WTC11 (cell line): ENCODE data around the gene NHSL2. TPM values are rescaled to one million over a fixed set of nuclear protein-coding genes. Genes with fewer than 3 reads are reported as not detected.

Source experiments
- ATAC-seq: fragments of 200-7000 bp; cut with Tn5 transposase; 2 replicates; pipeline ENCODE4 v1.10.0; 2021; ENCODE audit warnings: mild to moderate bottlenecking, moderate library complexity
- CTCF ChIA-PET: fragments of 300-600 bp; sonication (Branson Sonifier 250); formaldehyde crosslinking; loops from one replicate; lab custom pipeline; 2021; ENCODE audit warnings: antibody characterized with exemption; lab: Charles Lee
- POLR2A ChIA-PET: fragments of 350-600 bp; sonication (Branson Sonifier 250); formaldehyde crosslinking; loops from one replicate; lab custom pipeline; 2021; ENCODE audit warnings: antibody characterized with exemption; lab: Charles Lee
- DNase-seq: peaks from one replicate; pipeline ENCODE4 v3.0.0; 2021; ENCODE audit warnings: low spot score
- H3K27ac Mint-ChIP-seq: 2 replicates; pipeline ENCODE4 v1.8.0; 2021; ENCODE audit warnings: mixed read lengths
- H3K27me3 Mint-ChIP-seq: 2 replicates; pipeline ENCODE4 v1.8.0; 2021; ENCODE audit warnings: low read depth, mild to moderate bottlenecking, moderate library complexity, mixed read lengths
- H3K36me3 Mint-ChIP-seq: 2 replicates; pipeline ENCODE4 v1.8.0; 2021; ENCODE audit warnings: mixed read lengths
- H3K4me1 Mint-ChIP-seq: 2 replicates; pipeline ENCODE4 v1.8.0; 2022; ENCODE audit warnings: mixed read lengths
- H3K4me3 Mint-ChIP-seq: 2 replicates; pipeline ENCODE4 v1.8.0; 2021; ENCODE audit warnings: mild to moderate bottlenecking, moderate library complexity, mixed read lengths
- H3K9me3 Mint-ChIP-seq: 2 replicates; pipeline ENCODE4 v1.8.0; 2021; ENCODE audit warnings: mixed read lengths
- CREB1 ChIP-seq: sonication (generic); formaldehyde crosslinking; IDR thresholded peaks from 2 replicates; pipeline ENCODE4 v1.8.0; 2023; ENCODE audit warnings: mild to moderate bottlenecking, missing genetic modification reagents
- EMX1 ChIP-seq: fragments of 250-450 bp; sonication (Bioruptor Pico); IDR thresholded peaks from 2 replicates; pipeline ENCODE4 v1.8.0; 2021; ENCODE audit warnings: mild to moderate bottlenecking
- ESRRA ChIP-seq: sonication (generic); formaldehyde crosslinking; IDR thresholded peaks from 2 replicates; pipeline ENCODE4 v1.8.1; 2022; ENCODE audit warnings: mild to moderate bottlenecking, missing genetic modification reagents, borderline replicate concordance
- IRF2 ChIP-seq: sonication (generic); formaldehyde crosslinking; IDR thresholded peaks from 2 replicates; pipeline ENCODE4 v1.8.0; 2022; ENCODE audit warnings: low read depth, missing genetic modification reagents, borderline replicate concordance
- JAZF1 ChIP-seq: fragments of 250-450 bp; sonication (Bioruptor Pico); IDR thresholded peaks from 2 replicates; pipeline ENCODE4 v1.9.0; 2021; ENCODE audit warnings: moderate library complexity, mild to moderate bottlenecking, inconsistent platforms
- JUN ChIP-seq: sonication (generic); formaldehyde crosslinking; IDR thresholded peaks from 2 replicates; pipeline ENCODE4 v1.8.0; 2023; ENCODE audit warnings: mild to moderate bottlenecking, missing genetic modification reagents
- NR1H2 ChIP-seq: sonication (generic); formaldehyde crosslinking; IDR thresholded peaks from 2 replicates; pipeline ENCODE4 v1.9.0; 2021; ENCODE audit warnings: mild to moderate bottlenecking, moderate library complexity, missing genetic modification reagents
- SMAD4 ChIP-seq: sonication (generic); formaldehyde crosslinking; IDR thresholded peaks from 2 replicates; pipeline ENCODE4 v1.8.0; 2022; ENCODE audit warnings: mild to moderate bottlenecking, missing genetic modification reagents
- ZNF219 ChIP-seq: sonication (generic); formaldehyde crosslinking; IDR thresholded peaks from 2 replicates; pipeline ENCODE4 v1.8.0; 2023; ENCODE audit warnings: missing genetic modification reagents, mild to moderate bottlenecking, borderline replicate concordance
- ZNF416 ChIP-seq: fragments of 250-450 bp; sonication (Bioruptor Pico); IDR thresholded peaks from 2 replicates; pipeline ENCODE4 v1.9.0; 2021; ENCODE audit warnings: mild to moderate bottlenecking, inconsistent platforms
- total RNA-seq: library from RNA; stranded (reverse); gene quantifications from 3 replicates; pipeline ENCODE4 v1.2.3, GENCODE V29; 2021
- TF ChIP-seq, protein P1 (sequence below): sonication (generic); formaldehyde crosslinking; IDR thresholded peaks from 2 replicates; pipeline ENCODE4 v1.8.1; 2023; ENCODE audit warnings: mild to moderate bottlenecking, missing genetic modification reagents, moderate library complexity
- TF ChIP-seq, protein P2 (sequence below): sonication (generic); formaldehyde crosslinking; IDR thresholded peaks from 2 replicates; pipeline ENCODE4 v1.8.1; 2023; ENCODE audit warnings: mild to moderate bottlenecking, missing genetic modification reagents, moderate library complexity
- TF ChIP-seq, protein P3 (sequence below): sonication (generic); formaldehyde crosslinking; IDR thresholded peaks from 2 replicates; pipeline ENCODE4 v1.8.0; 2022; ENCODE audit warnings: mild to moderate bottlenecking, missing genetic modification reagents
- TF ChIP-seq, protein P4 (sequence below): fragments of 200-600 bp; IDR thresholded peaks from 2 replicates; pipeline ENCODE4 v1.8.0; 2022; ENCODE audit warnings: antibody characterized with exemption
- TF ChIP-seq, protein P5 (sequence below): sonication (generic); formaldehyde crosslinking; conservative IDR thresholded peaks from 2 replicates; pipeline ENCODE4 v1.8.1; 2022; ENCODE audit warnings: mild to moderate bottlenecking, missing genetic modification reagents
- TF ChIP-seq, protein P6 (sequence below): fragments of 250-450 bp; sonication (Bioruptor Pico); IDR thresholded peaks from 2 replicates; pipeline ENCODE4 v1.9.0; 2021; ENCODE audit warnings: mild to moderate bottlenecking, borderline replicate concordance
- TF ChIP-seq, protein P7 (sequence below): sonication (generic); formaldehyde crosslinking; IDR thresholded peaks from 2 replicates; pipeline ENCODE4 v1.8.0; 2022; ENCODE audit warnings: mild to moderate bottlenecking, missing genetic modification reagents
- TF ChIP-seq, protein P8 (sequence below): sonication (generic); formaldehyde crosslinking; IDR thresholded peaks from 2 replicates; pipeline ENCODE4 v1.8.0; 2023; ENCODE audit warnings: missing genetic modification reagents
- TF ChIP-seq, protein P9 (sequence below): sonication (generic); formaldehyde crosslinking; IDR thresholded peaks from 2 replicates; pipeline ENCODE4 v1.8.1; 2022; ENCODE audit warnings: low read depth, mild to moderate bottlenecking, moderate library complexity, missing genetic modification reagents, borderline replicate concordance

Gene NHSL2
- total RNA-seq, 1 experiment from 2014 or later: 7.9 TPM

DNA sequence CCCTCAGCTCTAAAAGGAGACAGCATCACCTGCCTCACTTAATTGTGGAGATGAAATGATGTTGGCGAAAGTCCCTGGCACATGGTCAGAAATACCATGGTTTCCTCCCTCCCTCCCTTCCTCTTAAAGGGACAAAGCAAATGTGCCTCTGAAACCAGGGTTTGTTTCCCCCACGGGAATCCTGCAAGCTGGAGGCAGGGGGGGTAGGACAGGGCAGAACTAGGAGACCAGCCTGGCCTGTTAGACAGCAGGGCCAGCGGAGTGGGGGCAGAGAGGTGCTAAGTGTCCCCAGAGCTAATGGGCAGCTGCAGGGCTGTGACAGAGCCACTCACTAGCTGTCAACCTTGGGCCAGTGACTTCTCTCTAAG lies 215.4 kb downstream of the NHSL2 start:
- no peak for DNase-seq
- peaks cover 29% of the 10 kb centered on the region for H3K27me3 Mint-ChIP-seq
- ChIA-PET CTCF (interaction anchor here (0.6 to 4.3 kb wide), 9 partner anchors 9 to 122 kb away, joined by 3 to 31 read pairs (median 4); no protein-coding TSS in a partner anchor), POLR2A (interaction anchor here (0.5 kb wide), 1 partner anchor 543 kb away, joined by 3 read pairs; no protein-coding TSS in a partner anchor)
- ATAC-seq: no peak
- H3K27ac Mint-ChIP-seq: no peak overlapping the region
- H3K36me3 Mint-ChIP-seq: peaks cover 11% of the 10 kb centered on the region
- H3K9me3 Mint-ChIP-seq: no peaks in the 10 kb centered on the region
- TF ChIP-seq, protein P1, sequence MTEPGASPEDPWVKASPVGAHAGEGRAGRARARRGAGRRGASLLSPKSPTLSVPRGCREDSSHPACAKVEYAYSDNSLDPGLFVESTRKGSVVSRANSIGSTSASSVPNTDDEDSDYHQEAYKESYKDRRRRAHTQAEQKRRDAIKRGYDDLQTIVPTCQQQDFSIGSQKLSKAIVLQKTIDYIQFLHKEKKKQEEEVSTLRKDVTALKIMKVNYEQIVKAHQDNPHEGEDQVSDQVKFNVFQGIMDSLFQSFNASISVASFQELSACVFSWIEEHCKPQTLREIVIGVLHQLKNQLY (CRISPR knock-in tag): no peak
- no peak for TF ChIP-seq NR1H2 (CRISPR knock-in tag)
- TF ChIP-seq, protein P2, sequence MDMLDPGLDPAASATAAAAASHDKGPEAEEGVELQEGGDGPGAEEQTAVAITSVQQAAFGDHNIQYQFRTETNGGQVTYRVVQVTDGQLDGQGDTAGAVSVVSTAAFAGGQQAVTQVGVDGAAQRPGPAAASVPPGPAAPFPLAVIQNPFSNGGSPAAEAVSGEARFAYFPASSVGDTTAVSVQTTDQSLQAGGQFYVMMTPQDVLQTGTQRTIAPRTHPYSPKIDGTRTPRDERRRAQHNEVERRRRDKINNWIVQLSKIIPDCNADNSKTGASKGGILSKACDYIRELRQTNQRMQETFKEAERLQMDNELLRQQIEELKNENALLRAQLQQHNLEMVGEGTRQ (CRISPR knock-in tag): no peak
- TF ChIP-seq, protein P3, sequence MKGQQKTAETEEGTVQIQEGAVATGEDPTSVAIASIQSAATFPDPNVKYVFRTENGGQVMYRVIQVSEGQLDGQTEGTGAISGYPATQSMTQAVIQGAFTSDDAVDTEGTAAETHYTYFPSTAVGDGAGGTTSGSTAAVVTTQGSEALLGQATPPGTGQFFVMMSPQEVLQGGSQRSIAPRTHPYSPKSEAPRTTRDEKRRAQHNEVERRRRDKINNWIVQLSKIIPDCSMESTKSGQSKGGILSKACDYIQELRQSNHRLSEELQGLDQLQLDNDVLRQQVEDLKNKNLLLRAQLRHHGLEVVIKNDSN (CRISPR knock-in tag): no peak
- peaks cover 63% of the 10 kb centered on the region for H3K4me1 Mint-ChIP-seq
- no peak overlapping the region for H3K4me3 Mint-ChIP-seq

DNA sequence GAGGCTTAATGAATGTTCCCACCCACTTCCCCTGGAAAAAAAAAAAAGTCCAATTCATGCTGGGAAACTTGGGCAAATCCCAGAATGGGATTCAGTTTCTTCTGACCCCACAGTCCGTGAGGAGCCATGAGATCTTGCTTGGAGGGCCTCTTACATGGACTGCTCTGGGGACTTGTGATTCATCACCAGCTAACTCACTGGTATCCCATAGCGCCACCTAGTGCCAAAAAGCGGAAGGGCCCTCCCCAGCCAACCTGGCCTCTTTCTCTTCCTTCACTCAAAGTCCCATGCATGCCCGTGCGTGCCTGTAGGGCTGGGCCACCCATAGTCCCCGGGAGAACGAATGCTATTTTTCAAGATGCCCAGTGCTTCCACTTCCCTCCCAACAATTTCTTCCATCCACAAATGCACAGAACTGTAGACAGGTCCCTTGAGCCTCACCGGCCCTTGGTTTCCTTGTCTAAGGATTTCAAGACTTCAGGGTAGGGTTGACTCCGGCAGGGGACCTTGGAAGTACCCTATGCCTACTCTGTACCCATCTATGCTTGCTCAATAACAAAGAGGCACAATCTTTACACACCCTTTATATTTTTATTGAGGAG lies 216.0 kb downstream of the NHSL2 start:
- Mint-ChIP-seq H3K36me3 (peaks cover 11% of the 10 kb centered on the region), H3K4me1 (peaks cover 63% of the 10 kb centered on the region), H3K27ac (no peak overlapping the region), H3K9me3 (no peaks in the 10 kb centered on the region), H3K27me3 (peaks cover 33% of the 10 kb centered on the region), H3K4me3 (no peak overlapping the region)
- ATAC-seq (peak; percentile 65), DNase-seq (peak; percentile 88)
- ChIA-PET POLR2A (interaction anchor here (0.5 to 0.7 kb wide), 2 partner anchors 72 to 543 kb away, joined by 3 read pairs; no protein-coding TSS in a partner anchor), CTCF (interaction anchor here (0.6 to 4.3 kb wide), 9 partner anchors 10 to 123 kb away, joined by 3 to 31 read pairs (median 4); no protein-coding TSS in a partner anchor)
- TF ChIP-seq, protein P4, sequence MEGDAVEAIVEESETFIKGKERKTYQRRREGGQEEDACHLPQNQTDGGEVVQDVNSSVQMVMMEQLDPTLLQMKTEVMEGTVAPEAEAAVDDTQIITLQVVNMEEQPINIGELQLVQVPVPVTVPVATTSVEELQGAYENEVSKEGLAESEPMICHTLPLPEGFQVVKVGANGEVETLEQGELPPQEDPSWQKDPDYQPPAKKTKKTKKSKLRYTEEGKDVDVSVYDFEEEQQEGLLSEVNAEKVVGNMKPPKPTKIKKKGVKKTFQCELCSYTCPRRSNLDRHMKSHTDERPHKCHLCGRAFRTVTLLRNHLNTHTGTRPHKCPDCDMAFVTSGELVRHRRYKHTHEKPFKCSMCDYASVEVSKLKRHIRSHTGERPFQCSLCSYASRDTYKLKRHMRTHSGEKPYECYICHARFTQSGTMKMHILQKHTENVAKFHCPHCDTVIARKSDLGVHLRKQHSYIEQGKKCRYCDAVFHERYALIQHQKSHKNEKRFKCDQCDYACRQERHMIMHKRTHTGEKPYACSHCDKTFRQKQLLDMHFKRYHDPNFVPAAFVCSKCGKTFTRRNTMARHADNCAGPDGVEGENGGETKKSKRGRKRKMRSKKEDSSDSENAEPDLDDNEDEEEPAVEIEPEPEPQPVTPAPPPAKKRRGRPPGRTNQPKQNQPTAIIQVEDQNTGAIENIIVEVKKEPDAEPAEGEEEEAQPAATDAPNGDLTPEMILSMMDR: peak; percentile 63
- no peak for TF ChIP-seq JAZF1

DNA sequence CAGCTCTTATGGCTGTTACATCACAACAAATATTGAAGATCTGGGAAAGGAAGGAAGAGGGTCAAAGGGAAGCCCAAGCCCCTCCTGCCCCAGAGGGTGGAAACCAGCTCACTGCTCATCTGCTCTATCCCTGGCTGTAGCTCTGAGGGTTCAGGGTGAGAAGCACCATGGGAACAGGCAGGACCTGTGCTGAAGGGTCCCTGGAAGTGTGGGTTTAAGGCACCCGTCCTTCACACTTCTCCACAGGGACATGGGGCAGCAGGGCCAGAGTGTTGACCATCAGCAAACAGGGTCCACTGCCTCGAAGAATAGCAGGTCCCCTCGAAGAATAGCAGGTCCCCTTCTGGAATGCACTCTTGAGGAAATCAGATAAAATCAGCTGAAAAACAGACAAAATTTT lies 216.7 kb downstream of the NHSL2 start:
- H3K36me3 Mint-ChIP-seq: peaks cover 11% of the 10 kb centered on the region
- peaks cover 63% of the 10 kb centered on the region for H3K4me1 Mint-ChIP-seq
- TF ChIP-seq, protein P5, sequence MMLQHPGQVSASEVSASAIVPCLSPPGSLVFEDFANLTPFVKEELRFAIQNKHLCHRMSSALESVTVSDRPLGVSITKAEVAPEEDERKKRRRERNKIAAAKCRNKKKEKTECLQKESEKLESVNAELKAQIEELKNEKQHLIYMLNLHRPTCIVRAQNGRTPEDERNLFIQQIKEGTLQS (CRISPR knock-in tag): no peak
- TF ChIP-seq IRF2 (CRISPR knock-in tag) (no peak), ZNF416 (CRISPR knock-in tag) (no peak), JUN (no peak), ZNF219 (no peak), CREB1 (no peak), ESRRA (CRISPR knock-in tag) (no peak), EMX1 (no peak), SMAD4 (CRISPR knock-in tag) (no peak)
- TF ChIP-seq, protein P6, sequence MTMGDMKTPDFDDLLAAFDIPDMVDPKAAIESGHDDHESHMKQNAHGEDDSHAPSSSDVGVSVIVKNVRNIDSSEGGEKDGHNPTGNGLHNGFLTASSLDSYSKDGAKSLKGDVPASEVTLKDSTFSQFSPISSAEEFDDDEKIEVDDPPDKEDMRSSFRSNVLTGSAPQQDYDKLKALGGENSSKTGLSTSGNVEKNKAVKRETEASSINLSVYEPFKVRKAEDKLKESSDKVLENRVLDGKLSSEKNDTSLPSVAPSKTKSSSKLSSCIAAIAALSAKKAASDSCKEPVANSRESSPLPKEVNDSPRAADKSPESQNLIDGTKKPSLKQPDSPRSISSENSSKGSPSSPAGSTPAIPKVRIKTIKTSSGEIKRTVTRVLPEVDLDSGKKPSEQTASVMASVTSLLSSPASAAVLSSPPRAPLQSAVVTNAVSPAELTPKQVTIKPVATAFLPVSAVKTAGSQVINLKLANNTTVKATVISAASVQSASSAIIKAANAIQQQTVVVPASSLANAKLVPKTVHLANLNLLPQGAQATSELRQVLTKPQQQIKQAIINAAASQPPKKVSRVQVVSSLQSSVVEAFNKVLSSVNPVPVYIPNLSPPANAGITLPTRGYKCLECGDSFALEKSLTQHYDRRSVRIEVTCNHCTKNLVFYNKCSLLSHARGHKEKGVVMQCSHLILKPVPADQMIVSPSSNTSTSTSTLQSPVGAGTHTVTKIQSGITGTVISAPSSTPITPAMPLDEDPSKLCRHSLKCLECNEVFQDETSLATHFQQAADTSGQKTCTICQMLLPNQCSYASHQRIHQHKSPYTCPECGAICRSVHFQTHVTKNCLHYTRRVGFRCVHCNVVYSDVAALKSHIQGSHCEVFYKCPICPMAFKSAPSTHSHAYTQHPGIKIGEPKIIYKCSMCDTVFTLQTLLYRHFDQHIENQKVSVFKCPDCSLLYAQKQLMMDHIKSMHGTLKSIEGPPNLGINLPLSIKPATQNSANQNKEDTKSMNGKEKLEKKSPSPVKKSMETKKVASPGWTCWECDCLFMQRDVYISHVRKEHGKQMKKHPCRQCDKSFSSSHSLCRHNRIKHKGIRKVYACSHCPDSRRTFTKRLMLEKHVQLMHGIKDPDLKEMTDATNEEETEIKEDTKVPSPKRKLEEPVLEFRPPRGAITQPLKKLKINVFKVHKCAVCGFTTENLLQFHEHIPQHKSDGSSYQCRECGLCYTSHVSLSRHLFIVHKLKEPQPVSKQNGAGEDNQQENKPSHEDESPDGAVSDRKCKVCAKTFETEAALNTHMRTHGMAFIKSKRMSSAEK (CRISPR knock-in tag): no peak
- TF ChIP-seq, protein P7, sequence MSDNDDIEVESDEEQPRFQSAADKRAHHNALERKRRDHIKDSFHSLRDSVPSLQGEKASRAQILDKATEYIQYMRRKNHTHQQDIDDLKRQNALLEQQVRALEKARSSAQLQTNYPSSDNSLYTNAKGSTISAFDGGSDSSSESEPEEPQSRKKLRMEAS (CRISPR knock-in tag): no peak
- TF ChIP-seq, protein P8, sequence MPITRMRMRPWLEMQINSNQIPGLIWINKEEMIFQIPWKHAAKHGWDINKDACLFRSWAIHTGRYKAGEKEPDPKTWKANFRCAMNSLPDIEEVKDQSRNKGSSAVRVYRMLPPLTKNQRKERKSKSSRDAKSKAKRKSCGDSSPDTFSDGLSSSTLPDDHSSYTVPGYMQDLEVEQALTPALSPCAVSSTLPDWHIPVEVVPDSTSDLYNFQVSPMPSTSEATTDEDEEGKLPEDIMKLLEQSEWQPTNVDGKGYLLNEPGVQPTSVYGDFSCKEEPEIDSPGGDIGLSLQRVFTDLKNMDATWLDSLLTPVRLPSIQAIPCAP (CRISPR knock-in tag): no peak
- TF ChIP-seq, protein P9, sequence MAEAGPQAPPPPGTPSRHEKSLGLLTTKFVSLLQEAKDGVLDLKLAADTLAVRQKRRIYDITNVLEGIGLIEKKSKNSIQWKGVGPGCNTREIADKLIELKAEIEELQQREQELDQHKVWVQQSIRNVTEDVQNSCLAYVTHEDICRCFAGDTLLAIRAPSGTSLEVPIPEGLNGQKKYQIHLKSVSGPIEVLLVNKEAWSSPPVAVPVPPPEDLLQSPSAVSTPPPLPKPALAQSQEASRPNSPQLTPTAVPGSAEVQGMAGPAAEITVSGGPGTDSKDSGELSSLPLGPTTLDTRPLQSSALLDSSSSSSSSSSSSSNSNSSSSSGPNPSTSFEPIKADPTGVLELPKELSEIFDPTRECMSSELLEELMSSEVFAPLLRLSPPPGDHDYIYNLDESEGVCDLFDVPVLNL: no peak
- CTCF ChIA-PET: interaction anchor here (1.2 to 4.3 kb wide), 4 partner anchors 11 to 123 kb away, joined by 3 to 31 read pairs (median 12); no protein-coding TSS in a partner anchor
- ATAC-seq (no peak), DNase-seq (no peak)
- H3K27me3 Mint-ChIP-seq: peaks cover 38% of the 10 kb centered on the region
- POLR2A ChIA-PET: no interaction called here
- no peak overlapping the region for H3K27ac Mint-ChIP-seq
- no peaks in the 10 kb centered on the region for H3K9me3 Mint-ChIP-seq
- H3K4me3 Mint-ChIP-seq: no peak overlapping the region
